Activated CD4-positive, alpha-beta T cell treated with anti-CD3 and anti-CD28 coated beads, Interleukin-2, Interleukin-6, amounts not matched to agents 100 ng/mL and 50 ng/mL, durations not matched to agents 16 hours and 8 hours (primary cell): ENCODE measurements around the gene KRT82.

Experiments
- DNase-seq: peaks from one replicate; pipeline ENCODE4 v3.0.0-alpha.2; 2020

Gene KRT82

GRCh38 chr12:52380271-52380694, 25.9 kb downstream of the KRT82 start:
- DNase-seq: peak; percentile 14

DNA sequence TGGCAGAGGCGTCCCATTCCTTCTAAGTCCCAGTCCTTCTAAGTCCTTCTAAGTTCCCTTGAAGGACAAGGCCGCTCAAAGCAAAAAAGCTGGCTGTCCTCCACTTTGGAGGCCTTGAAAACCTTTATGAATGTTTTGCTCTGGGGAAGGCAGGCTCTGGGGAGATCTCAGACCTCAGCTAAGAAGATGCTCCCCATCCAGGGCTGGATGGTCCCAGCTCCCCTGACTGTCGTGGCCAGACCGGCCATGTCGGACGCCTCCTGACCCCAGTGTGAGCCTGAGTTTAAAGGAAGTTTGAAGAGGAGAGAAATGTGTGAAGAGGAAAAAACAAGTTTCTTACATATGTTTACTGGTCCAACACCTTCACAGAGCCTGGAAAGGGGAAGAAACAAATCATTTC, 26.6 kb downstream of the KRT82 start:
- no peak for DNase-seq

- no peak for DNase-seq
Observed at GRCh38 chr12:52378091-52378490, 28.0 kb downstream of the KRT82 start.

DNA sequence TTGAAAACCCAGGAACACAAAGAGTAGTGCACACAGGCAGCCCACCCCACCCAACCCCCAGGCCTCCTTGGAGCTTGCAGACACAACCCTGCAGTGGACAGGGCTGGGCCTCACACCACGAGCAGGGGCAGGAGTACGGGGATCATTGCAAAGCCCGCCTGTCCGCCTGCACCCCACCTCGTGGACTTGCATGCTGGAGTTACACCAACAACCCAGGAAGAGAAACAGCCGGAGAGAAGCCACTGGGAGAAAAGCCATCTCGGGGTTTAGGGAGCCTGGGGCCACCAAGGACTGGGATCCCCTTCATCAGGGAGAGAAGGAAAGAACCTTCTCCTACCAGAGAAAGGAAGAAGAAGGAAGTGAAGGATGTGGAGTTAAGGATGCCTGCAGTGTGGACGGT, 28.9 kb downstream of the KRT82 start:
- DNase-seq: no peak

DNA sequence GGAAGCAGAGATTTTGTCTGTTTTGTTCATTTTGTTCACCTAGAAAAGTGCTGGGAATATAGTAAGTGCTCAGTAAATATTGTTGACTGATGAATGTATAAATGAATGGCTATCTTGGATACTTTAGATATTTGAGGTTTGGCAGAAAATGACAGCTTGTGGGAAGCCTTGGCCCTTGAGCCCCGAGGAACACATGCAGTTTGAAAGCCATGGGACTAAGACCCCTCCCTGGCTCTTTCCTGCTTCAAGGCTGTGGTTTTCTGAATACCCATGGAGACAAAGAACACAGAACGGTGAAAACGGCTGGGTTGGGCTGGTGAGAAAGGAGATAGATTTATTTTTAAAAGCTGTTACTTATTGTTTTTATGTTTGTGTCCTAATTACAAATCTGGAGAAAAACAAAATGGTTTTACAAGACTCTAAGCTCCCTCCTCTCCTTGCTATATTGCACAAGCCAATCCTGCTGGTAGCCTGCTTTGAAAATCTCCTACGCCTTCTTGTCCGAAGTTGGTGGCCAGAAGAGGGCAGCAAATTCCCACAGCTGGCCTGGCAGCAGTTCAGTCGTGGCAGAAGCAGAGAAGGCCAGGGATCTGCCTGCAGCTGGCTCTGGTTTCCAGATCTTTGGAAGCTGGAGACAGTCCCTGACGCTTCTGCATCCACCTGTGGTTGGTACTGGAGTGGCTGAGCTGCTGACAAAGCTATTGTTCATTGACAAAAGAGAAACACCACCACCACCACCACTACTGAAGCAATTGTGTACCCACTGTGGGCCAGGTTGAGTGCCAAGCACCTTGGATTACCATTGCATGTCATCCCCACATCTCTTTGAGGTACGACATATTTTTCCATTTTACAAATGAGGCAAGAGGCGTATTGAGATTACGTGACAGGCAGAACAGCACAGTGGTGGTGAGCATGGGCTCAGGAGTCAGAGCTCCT, 33.6 kb downstream of the KRT82 start:
- DNase-seq: peak; percentile 63

DNA sequence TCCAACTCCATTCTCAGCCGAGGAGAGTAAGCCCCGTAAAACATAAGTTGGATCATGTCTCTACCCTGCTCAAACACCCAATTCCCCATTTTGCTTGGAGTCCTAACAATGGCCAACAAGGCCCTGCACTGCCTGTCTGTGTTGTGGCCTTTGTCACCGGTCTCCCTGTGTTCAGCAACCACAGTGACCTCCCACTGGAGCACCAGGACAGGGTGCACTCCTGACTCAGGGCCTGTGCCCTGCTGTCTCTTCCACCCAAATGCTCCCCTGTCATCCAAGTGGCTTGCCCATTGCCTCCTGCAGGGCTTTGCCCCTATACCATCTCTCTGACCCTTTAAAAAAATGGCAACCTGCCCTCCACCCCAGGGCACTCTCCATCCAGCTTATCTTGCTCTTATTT, 34.4 kb downstream of the KRT82 start:
- DNase-seq: no peak

DNA sequence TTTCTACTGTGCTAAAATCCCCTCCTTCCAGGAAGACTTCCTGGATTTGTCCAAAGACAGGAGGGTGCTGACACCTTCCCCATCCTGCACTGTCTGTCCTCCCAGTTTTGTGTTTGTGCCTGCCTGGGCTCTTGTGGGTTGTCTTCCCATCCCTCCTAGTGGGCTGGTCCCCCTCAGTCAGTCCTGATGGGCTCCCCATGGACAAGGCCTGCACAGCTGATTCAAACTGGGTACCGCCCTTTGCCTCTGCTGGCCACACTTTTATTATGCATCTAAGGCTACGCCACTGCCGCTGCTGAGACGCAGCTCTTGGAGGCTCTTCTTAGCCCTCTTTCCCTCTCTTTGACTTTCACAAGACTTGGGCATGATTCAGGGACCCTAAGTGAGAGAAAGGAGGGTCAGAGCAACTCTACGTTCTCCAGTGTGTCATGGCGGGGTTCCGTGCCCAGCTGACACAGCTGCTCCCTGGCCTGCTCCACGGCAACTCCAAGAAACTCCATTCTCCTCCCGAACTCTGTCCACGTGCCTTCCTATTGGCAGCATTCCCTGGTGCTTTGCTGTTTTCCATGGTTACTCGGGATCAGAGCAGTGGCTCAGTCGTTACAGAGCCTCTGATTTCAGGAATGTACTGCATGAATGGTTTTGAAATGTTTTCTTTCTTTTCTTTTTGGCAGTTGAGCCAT, 35.1 kb downstream of the KRT82 start:
- no peak for DNase-seq

DNA sequence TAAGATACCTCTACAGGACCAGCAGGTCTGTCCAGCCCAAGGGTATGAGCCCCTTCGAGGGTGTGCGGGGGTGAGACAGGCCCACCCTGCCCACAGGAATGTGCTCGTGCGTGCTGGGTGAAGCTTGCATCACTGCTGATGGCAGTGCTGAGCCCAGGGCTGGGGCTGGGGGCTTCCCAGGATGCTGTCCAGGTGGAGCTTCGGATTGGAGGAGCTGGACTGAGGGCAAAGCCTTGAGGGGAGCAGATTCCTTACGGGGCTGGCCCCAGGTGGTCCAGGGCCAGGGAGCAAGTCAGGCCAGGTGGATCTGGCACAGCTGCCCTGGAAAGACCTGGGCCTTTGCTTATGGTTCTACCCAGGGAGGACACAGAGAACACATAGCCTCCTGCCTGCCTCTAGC, 36.3 kb downstream of the KRT82 start:
- DNase-seq: no peak

- DNase-seq: no peak
Observed at GRCh38 chr12:52369211-52369610, 36.9 kb downstream of the KRT82 start.

GRCh38 chr12:52368508-52368907, 37.6 kb downstream of the KRT82 start:
- DNase-seq: no peak

DNA sequence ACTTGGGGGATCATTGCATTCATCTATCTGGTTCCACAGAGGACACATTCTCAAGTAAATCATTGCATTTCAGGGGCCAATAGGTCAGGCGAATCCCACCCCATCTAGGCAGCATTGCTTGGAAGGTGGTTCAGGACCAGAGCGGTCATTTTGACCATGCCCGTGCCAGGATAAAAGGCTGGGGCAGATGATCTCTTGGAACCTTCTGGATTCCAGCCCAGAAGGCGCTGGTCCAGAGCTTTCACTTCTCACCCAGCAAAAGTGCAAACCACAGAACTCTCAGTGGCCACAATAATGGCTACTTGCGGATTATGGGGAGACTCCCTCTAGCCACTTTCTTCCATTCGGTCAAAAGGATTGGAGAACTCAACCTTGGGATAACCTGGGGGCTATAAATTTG, 38.3 kb downstream of the KRT82 start:
- no peak for DNase-seq

DNA sequence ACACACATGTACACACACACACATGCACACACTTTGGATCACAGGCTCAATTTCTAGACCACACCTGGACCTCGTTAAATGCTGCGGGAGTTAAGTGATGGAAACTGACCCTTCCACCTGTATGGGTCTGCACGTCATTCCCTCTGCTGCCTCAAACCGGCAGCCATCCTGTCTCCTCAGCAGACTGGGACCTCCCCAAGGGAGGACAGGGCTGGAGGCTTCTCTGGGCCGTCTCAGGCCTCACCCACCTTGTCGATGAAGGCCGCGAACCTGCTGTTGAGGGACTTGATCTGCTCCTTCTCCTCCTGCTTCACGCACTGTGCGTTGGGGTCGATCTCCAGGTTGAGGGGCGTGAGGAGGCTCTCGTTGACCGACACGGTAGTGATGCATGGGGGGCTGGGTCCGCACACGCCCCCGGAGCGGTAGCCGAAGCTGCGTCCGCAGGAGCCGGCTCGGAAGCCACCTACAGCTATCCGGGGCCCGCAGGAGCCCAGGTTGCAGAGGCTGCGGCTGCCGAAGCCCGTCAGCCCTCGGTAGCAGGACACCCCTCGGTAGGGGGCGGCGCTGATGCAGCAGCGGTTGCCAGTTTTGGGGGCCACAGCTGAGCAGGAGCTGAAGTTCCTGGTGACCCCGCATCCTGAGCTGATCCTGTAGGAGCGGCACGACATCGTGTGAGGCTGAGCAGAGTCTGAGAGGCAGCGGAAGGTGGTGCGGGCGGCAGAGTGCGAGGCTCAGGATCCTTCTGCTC, 39.2 kb downstream of the KRT82 start, which contains the start of gene KRT85:
Gene KRT85 (minus strand): TSS at position 744 of the 748 bp plus-strand sequence. CDS start 76 bp downstream, at position 668.
- DNase-seq: no peak

DNA sequence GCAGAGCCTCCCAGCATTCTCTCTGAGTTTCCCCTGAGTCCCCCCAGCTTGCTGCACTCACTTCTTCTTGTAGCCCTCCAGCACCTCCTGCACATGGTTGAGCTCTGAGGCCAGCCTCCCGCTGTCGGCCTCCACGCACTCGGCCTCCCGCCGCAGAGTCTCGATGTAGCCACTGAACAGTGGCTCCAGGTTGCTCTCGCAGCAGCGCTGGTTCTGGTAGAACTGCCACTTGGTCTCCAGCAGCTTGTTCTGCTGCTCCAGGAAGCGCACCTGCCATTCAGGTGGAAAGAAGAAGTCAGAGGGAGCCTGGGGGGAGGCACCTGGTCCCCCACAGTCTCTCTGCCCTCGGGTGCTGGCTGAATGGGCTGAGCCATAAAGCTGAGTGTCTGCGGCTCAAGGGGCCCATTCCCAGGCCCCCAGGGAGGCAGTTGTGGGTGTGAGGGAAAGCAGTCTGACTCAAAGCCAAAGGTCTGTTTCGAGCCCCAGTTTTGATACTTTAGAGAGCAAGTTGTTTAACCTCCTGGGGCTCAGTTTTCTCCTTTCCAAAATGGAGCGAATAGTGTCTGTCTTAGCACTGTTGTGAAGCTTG, 41.1 kb downstream of the KRT82 start:
- DNase-seq: no peak

GRCh38 chr12:52364061-52364460, 42.1 kb downstream of the KRT82 start:
- DNase-seq: no peak

GRCh38 chr12:52363111-52363679, 42.9 kb downstream of the KRT82 start:
- DNase-seq: no peak

- DNase-seq: peak; percentile 11
Observed at GRCh38 chr12:52362118-52362726, 43.9 kb downstream of the KRT82 start.

GRCh38 chr12:52361553-52361952, 44.6 kb downstream of the KRT82 start:
- DNase-seq: no peak

- DNase-seq: no peak
Observed at GRCh38 chr12:52360663-52361271, 45.4 kb downstream of the KRT82 start.

GRCh38 chr12:52360106-52360662, 46.0 kb downstream of the KRT82 start:
- no peak for DNase-seq

GRCh38 chr12:52359621-52360061, 46.5 kb downstream of the KRT82 start:
- DNase-seq: no peak
